CD14-positive monocyte (primary cell): ENCODE data around the gene MPND. TPM values are rescaled to one million over a fixed set of nuclear protein-coding genes. Genes with fewer than 3 reads are reported as not detected.

ENCODE experiments used
- DNase-seq, 3 donors: peaks; one replicate each; pipeline ENCODE4 v3.0.0-alpha.2; 2011 to 2022
- H2AFZ ChIP-seq: 2 replicates; pipeline ENCODE4 v1.6.0; 2012; ENCODE audit warnings: mild to moderate bottlenecking, low read depth, low read length, inconsistent platforms; ENCODE audit not compliant: insufficient read depth, poor library complexity, severe bottlenecking
- H3K27ac ChIP-seq, 2 donors: 1 replicate in 1 of 2; 2 replicates in 1 of 2; pipeline ENCODE4 v1.5.1; 2012 to 2013; ENCODE audit warnings: low read length in 2 of 2, control low read depth in 1 of 2, inconsistent platforms in 1 of 2, low read depth in 1 of 2, mild to moderate bottlenecking in 1 of 2
- H3K27me3 ChIP-seq, 2 donors: one replicate each; pipeline versions ENCODE4 v1.6.0 to v1.6.1; 2011 to 2013; ENCODE audit warnings: low read length in 2 of 2; ENCODE audit not compliant: control insufficient read depth in 2 of 2, insufficient read depth in 2 of 2
- H3K36me3 ChIP-seq, 2 donors: replicated peaks in 1 of 2; 1 replicate in 1 of 2; 2 replicates in 1 of 2; pipeline versions ENCODE4 v1.5.1 to v1.6.1; 2012 to 2013; ENCODE audit warnings: low read length in 2 of 2, control low read depth in 1 of 2, inconsistent platforms in 1 of 2, mild to moderate bottlenecking in 1 of 2; ENCODE audit not compliant: insufficient read depth in 2 of 2, control insufficient read depth in 1 of 2
- H3K4me1 ChIP-seq, 2 donors: 1 replicate in 1 of 2; 2 replicates in 1 of 2; pipeline versions ENCODE4 v1.5.1 to v1.6.1; 2012 to 2013; ENCODE audit warnings: low read length in 2 of 2, control low read depth in 1 of 2, inconsistent platforms in 1 of 2, mild to moderate bottlenecking in 1 of 2, moderate library complexity in 1 of 2; ENCODE audit not compliant: insufficient read depth in 2 of 2, control insufficient read depth in 1 of 2
- H3K4me2 ChIP-seq: replicated peaks from 2 replicates; pipeline ENCODE3; 2012; ENCODE audit warnings: low read length, moderate library complexity, mild to moderate bottlenecking; ENCODE audit not compliant: poor library complexity, severe bottlenecking; ENCODE audit errors: extremely low read depth
- H3K4me3 ChIP-seq, 3 experiments: fragments of 200-600 bp in 1 of 3; sonication (generic) in 1 of 3; replicated peaks in 1 of 3; 1 replicate in 2 of 3; 2 replicates in 1 of 3; pipeline ENCODE4 v1.5.1; 2011 to 2013; ENCODE audit warnings: low read length in 3 of 3, mild to moderate bottlenecking in 3 of 3, control low read depth in 2 of 3, low read depth in 2 of 3, inconsistent platforms in 1 of 3, moderate library complexity in 1 of 3
- H3K79me2 ChIP-seq: 2 replicates; pipeline ENCODE4 v1.6.0; 2012; ENCODE audit warnings: mild to moderate bottlenecking, control low read depth, inconsistent platforms, low read length, moderate library complexity; ENCODE audit not compliant: insufficient read depth
- H3K9ac ChIP-seq: 2 replicates; pipeline ENCODE4 v1.6.0; 2017; ENCODE audit warnings: low read length, mild to moderate bottlenecking; ENCODE audit not compliant: insufficient read depth, poor library complexity, severe bottlenecking
- H3K9me3 ChIP-seq, 2 donors: replicated peaks in 1 of 2; 1 replicate in 1 of 2; 2 replicates in 1 of 2; pipeline versions ENCODE4 v1.5.1 to v1.6.1; 2012 to 2013; ENCODE audit warnings: low read length in 2 of 2, control low read depth in 1 of 2; ENCODE audit not compliant: control insufficient read depth in 1 of 2, insufficient read depth in 1 of 2
- H4K20me1 ChIP-seq: 2 replicates; pipeline ENCODE4 v1.6.0; 2012; ENCODE audit warnings: mild to moderate bottlenecking, low read length, control low read depth, moderate library complexity; ENCODE audit not compliant: insufficient read depth
- H3K27ac Mint-ChIP-seq, 7 donors: one replicate each; pipeline ENCODE4 v1.8.0; 2020; ENCODE audit warnings: mild to moderate bottlenecking in 7 of 7, mixed read lengths in 7 of 7, moderate library complexity in 6 of 7, inconsistent platforms in 2 of 7
- H3K27me3 Mint-ChIP-seq, 3 donors: one replicate each; pipeline ENCODE4 v1.8.0; 2021 to 2022; ENCODE audit warnings: low read depth in 3 of 3, mild to moderate bottlenecking in 3 of 3, mixed read lengths in 3 of 3, moderate library complexity in 3 of 3, inconsistent platforms in 1 of 3
- H3K36me3 Mint-ChIP-seq, 2 donors: one replicate each; pipeline ENCODE4 v1.8.0; 2020; ENCODE audit warnings: mixed read lengths in 2 of 2, inconsistent platforms in 1 of 2, mild to moderate bottlenecking in 1 of 2
- H3K4me1 Mint-ChIP-seq: one replicate; pipeline ENCODE4 v1.8.0; 2020; ENCODE audit warnings: mild to moderate bottlenecking, mixed read lengths
- H3K4me3 Mint-ChIP-seq, 2 donors: one replicate each; pipeline ENCODE4 v1.8.0; 2020; ENCODE audit warnings: mild to moderate bottlenecking in 2 of 2, mixed read lengths in 2 of 2, moderate library complexity in 1 of 2
- H3K9me3 Mint-ChIP-seq, 7 donors: one replicate each; pipeline ENCODE4 v1.8.0; 2020 to 2022; ENCODE audit warnings: mixed read lengths in 7 of 7, mild to moderate bottlenecking in 6 of 7, moderate library complexity in 6 of 7, inconsistent platforms in 2 of 7
- WGBS: methylation state at CpG from one replicate; pipeline ENCODE4 v1.1.5; 2013; ENCODE audit warnings: missing lambda C conversion rate; ENCODE audit not compliant: insufficient coverage; 5-methylcytosine and 5-hydroxymethylcytosine counted together
- intact Hi-C, 2 donors: fragments of 100-400 bp; cut with micrococcal nuclease; formaldehyde crosslinking; loops; one replicate each; pipeline versions ENCODE4 v1.15.0 to v1.15.1; 2023
- polyA plus RNA-seq, 3 donors: library from polyadenylated mRNA; depleted of rRNA in 1 of 3; unstranded in 2 of 3; stranded (reverse) in 1 of 3; fragments of 300-500 nt in 2 of 3; fragments of >200 nt in 1 of 3; fragmentation: Illumina TruSeq in 2 of 3; gene quantifications; 1 replicate in 2 of 3; 2 replicates in 1 of 3; pipeline ENCODE4 v1.2.3, GENCODE V29; 2012 to 2021
- TF ChIP-seq, protein P1 (sequence below): fragments of 200-600 bp; IDR thresholded peaks from one replicate; pipeline ENCODE4 v1.8.0; 2022; ENCODE audit warnings: antibody characterized with exemption, mild to moderate bottlenecking

The MPND gene
- polyA plus RNA-seq, 3 donors, result 6.5 to 15.9 (median 7.0) TPM

GRCh38 chr19:4350111-4350510 is 6.7 kb downstream of the MPND start:
- no peak for DNase-seq
- Histone ChIP-seq H3K79me2 (no peaks in the 10 kb centered on the region), H3K9me3 (no peaks in the 10 kb centered on the region), H3K4me2 (no peak overlapping the region), H3K4me3 (no peak overlapping the region), H3K4me1 (no peaks in the 10 kb centered on the region), H2AFZ (no peak overlapping the region), H3K27ac (no peak overlapping the region), H4K20me1 (peaks cover 5% of the 10 kb centered on the region), H3K9ac (no peak overlapping the region), H3K36me3 (peaks cover 15 to 55% of the 10 kb centered on the region in 2 donors), H3K27me3 (no peaks in the 10 kb centered on the region)
- Mint-ChIP-seq H3K4me3 (no peak overlapping the region), H3K27me3 (peaks cover 0 to 6% (median 1%) of the 10 kb centered on the region in 3 donors), H3K9me3 (no peaks in the 10 kb centered on the region), H3K36me3 (peaks cover 47 to 71% of the 10 kb centered on the region in 2 donors), H3K4me1 (peaks cover 8% of the 10 kb centered on the region), H3K27ac (peak overlapping the region in 1 of 7 donors; percentile 21)
- WGBS, result 92% methylated on average over 8 of the region's 8 CpGs
- intact Hi-C loops, result loop anchor here (5.0 kb wide), 2 partner anchors 83 to 103 kb away; partner anchors contain the start of gene YJU2 (in 1 of the 2)
- TF ChIP-seq, protein P1, sequence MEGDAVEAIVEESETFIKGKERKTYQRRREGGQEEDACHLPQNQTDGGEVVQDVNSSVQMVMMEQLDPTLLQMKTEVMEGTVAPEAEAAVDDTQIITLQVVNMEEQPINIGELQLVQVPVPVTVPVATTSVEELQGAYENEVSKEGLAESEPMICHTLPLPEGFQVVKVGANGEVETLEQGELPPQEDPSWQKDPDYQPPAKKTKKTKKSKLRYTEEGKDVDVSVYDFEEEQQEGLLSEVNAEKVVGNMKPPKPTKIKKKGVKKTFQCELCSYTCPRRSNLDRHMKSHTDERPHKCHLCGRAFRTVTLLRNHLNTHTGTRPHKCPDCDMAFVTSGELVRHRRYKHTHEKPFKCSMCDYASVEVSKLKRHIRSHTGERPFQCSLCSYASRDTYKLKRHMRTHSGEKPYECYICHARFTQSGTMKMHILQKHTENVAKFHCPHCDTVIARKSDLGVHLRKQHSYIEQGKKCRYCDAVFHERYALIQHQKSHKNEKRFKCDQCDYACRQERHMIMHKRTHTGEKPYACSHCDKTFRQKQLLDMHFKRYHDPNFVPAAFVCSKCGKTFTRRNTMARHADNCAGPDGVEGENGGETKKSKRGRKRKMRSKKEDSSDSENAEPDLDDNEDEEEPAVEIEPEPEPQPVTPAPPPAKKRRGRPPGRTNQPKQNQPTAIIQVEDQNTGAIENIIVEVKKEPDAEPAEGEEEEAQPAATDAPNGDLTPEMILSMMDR, result no peak

DNA sequence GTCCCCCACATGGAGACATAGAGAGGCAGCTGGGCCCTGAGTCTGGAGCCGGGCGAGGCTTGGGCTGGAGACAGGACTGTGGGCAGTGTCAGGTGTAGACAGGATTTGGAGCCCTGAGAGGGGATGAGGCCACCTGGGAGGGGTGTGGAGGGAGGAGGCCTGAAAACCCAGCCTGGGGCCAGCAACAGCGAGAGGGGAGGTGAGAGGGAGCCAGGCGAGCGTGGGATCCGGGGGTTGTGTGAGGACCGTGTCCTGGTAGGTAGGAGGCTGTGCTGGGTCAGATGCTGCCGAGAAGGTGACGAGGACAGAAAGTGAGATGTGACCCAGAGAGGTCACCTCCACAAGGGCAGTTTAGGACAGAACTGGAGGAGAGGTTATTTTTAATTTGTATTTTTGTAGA is 7.4 kb downstream of the MPND start:
- H3K4me3 Mint-ChIP-seq, result no peak overlapping the region
- Histone ChIP-seq H3K27me3 (no peaks in the 10 kb centered on the region), H4K20me1 (peaks cover 5% of the 10 kb centered on the region), H3K36me3 (peaks cover 11 to 54% of the 10 kb centered on the region in 2 donors), H3K9ac (no peak overlapping the region), H3K4me1 (no peaks in the 10 kb centered on the region), H3K79me2 (no peaks in the 10 kb centered on the region), H3K4me2 (no peak overlapping the region), H2AFZ (no peak overlapping the region), H3K9me3 (no peaks in the 10 kb centered on the region), H3K4me3 (no peak overlapping the region), H3K27ac (no peak overlapping the region)
- H3K27ac Mint-ChIP-seq, result peak overlapping the region in 1 of 7 donors; percentile 50
- no peak for DNase-seq
- H3K27me3 Mint-ChIP-seq, result peaks cover 0 to 6% (median 1%) of the 10 kb centered on the region in 3 donors
- TF ChIP-seq, protein P1, result no peak
- H3K36me3 Mint-ChIP-seq, result peaks cover 41 to 69% of the 10 kb centered on the region in 2 donors
- H3K9me3 Mint-ChIP-seq, result no peaks in the 10 kb centered on the region
- WGBS, result 98% methylated on average over 9 of the region's 9 CpGs
- H3K4me1 Mint-ChIP-seq, result peaks cover 8% of the 10 kb centered on the region
- intact Hi-C loops, result loop anchor here (5.0 kb wide), 2 partner anchors 83 to 103 kb away; partner anchors contain the start of gene YJU2 (in 1 of the 2)
